Right cardiac atrium (tissue), 5 donors: Measurements from ENCODE around the gene RNF212B. TPM values are rescaled to one million over a fixed set of nuclear protein-coding genes. Genes with fewer than 3 reads are reported as not detected.
"Not testable (repeated sequence)": the region's sequence is repeated elsewhere in the genome, so short reads cannot be mapped to it uniquely, and the experiment has no call there.

Experiments used
- ATAC-seq, 2 donors: fragments of 200-7000 bp; cut with Tn5 transposase; one replicate each; pipeline versions ENCODE4 v1.8.0 to v1.9.1; 2020; ENCODE audit warnings: moderate library complexity in 2 of 2, mild to moderate bottlenecking in 1 of 2
- DNase-seq, 3 donors: peaks; one replicate each; pipeline ENCODE4 v3.0.0-alpha.2; 2020
- H3K27ac ChIP-seq: one replicate; pipeline ENCODE4 v1.5.1; 2013; ENCODE audit warnings: mild to moderate bottlenecking, low read length, control low read depth, moderate library complexity
- H3K27me3 ChIP-seq: one replicate; pipeline ENCODE4 v1.6.1; 2013; ENCODE audit not compliant: control insufficient read depth, insufficient read depth
- H3K4me1 ChIP-seq: one replicate; pipeline ENCODE4 v1.6.1; 2013; ENCODE audit warnings: low read length; ENCODE audit not compliant: control insufficient read depth, insufficient read depth
- H3K4me3 ChIP-seq: one replicate; pipeline ENCODE4 v1.5.1; 2013; ENCODE audit warnings: low read length, control low read depth
- H3K9me3 ChIP-seq: one replicate; pipeline ENCODE4 v1.6.1; 2013; ENCODE audit warnings: low read length; ENCODE audit not compliant: control insufficient read depth
- WGBS: extraction: QIAGEN DNeasy Blood & Tissue Kit; methylation state at CpG from one replicate; pipeline ENCODE4 v1.1.7; 2013; 5-methylcytosine and 5-hydroxymethylcytosine counted together
- intact Hi-C, 4 donors: fragments of 100-400 bp; cut with DNase I; formaldehyde crosslinking; loops; one replicate each; pipeline versions ENCODE4 v1.11.0 to v1.14.0; 2022 to 2023
- long read RNA-seq, 4 donors: library from polyadenylated mRNA; unstranded; transcript quantifications; one replicate each; pipeline ENCODE4 v2.0.0, GENCODE V29; 2020 to 2021
- polyA plus RNA-seq: library from polyadenylated mRNA; stranded (reverse); fragments of 200-250 nt; gene quantifications from one replicate; pipeline ENCODE4 v1.2.3, GENCODE V29; 2013
- total RNA-seq, 4 donors: library from RNA; stranded (reverse); fragmentation: NEBNext Ultra II Directional; extraction: Animal tissue kit (Norgen Biotek cat#: 25700); gene quantifications; one replicate each; pipeline ENCODE4 v1.2.1, GENCODE V29; 2021
- donor health status: healthy with polysubstance abuse.
- donor health status: DM: no; HTN: yes; CAD: no.
- donor health status: DM: no; HTN: no; CAD: no.
- donor health status: DM: no; HTN: yes; CAD: no; lungs with severe emphysema.
- donor health status: DM: yes; HTN: yes; CAD: no.

RNF212B gene
- not detected for total RNA-seq
- not detected for polyA plus RNA-seq
- long read RNA-seq, donor 1 = 0 reads
- long read RNA-seq, donor 2 = 0 reads
- long read RNA-seq, donor 3, partial matches to known transcripts = 0 of 2 reads
- long read RNA-seq, donor 3, other reads (novel, unspliced or antisense) = 2 of 2 reads
- long read RNA-seq, donor 4 = 0 reads

DNA sequence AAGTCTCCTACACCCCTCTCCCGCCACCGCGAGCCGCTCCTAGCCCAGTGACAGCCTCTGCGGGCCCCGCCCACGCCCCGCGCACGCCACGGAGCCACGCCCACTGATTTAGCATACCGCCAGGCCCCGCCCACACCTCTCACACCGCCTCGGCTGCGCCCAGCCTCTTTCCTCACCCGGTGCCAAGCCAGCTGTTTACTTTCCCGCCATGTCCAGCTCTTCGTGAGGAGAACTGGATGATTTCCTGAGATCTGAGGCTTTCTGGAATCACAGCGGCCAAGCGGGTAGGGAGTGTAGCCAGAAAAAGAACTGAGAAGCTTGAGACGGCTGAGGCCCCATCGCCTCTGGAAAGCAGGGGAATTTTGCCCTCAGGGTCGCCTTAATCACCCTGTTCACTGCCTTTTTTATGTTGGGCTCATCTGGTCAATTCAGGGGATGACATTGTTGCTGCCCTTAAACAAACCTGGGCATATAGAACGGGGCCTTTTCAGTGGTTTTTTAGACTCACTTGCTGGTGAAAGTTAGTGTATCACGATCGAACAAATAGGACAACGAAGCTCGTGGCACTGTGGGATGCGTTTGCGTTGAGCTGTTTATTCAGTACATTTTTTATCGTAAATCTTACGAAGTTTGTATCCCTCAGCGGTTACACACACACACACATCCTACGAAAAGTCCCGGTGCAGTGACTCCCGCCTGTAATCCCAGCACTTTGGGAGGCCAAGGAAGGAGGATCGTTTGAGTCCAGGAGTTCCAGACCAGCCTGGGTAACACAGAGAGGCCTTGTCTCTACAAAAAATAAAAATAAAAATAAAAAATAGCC lies at the start of gene RNF212B:
Gene RNF212B (plus strand): TSS at position 165 of the 823 bp plus-strand sequence. CDS start 2,410 bp downstream, outside the sequence.
- H3K27ac ChIP-seq = no peak within 1 kb of the TSS

GRCh38 chr14:23193432-23193831 lies 44.3 kb upstream of the RNF212B start:
- H3K27ac ChIP-seq = no peak overlapping the region
- no peaks in the 10 kb centered on the region for H3K27me3 ChIP-seq
- no peaks in the 10 kb centered on the region for H3K4me1 ChIP-seq
- intact Hi-C loops = no loop called here
- DNase-seq (no peak), ATAC-seq (no peak)
- WGBS = 45% methylated on average over 3 of the region's 3 CpGs
- H3K4me3 ChIP-seq = no peak overlapping the region
- no peaks in the 10 kb centered on the region for H3K9me3 ChIP-seq

More for the DNA sequence above, at the start of gene RNF212B:
- WGBS = 28% methylated on average over 39 of the region's 39 CpGs
- ATAC-seq = peak; percentile 100
- H3K27me3 ChIP-seq = no peaks in the 10 kb centered on the region
- intact Hi-C loops = no loop called here
- H3K4me1 ChIP-seq = no peaks in the 10 kb centered on the region
- no peak within 1 kb of the TSS for H3K4me3 ChIP-seq
- DNase-seq = peak; percentile 94 to 98 (median 97)
- no peaks in the 10 kb centered on the region for H3K9me3 ChIP-seq

DNA sequence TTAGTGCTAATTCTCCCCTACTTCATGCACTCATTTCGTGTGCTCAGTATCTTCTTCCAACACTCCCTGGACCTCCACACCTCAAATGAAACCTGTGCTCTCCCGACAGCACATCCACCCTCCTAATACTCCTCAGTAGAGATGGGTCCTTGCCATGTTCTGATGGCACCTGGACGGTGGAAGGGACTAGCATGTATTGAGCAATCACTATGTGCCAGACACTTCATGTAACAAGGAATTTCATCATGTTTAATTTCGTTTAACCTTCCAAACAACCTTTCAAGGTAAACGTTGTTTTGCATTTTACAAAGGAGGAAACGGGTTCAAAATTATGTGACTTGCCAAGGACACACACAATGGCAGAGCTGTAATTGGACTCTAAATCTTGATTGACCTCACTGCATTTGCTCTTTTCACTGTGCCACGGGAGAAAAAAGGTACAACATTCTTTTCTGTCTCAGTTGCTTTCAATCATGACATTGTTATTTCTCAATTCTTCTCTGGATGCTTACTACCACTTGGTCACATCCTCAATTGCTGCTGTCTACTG lies 42.1 kb upstream of the RNF212B start:
- H3K4me1 ChIP-seq = no peaks in the 10 kb centered on the region
- intact Hi-C loops = no loop called here
- no peak for ATAC-seq
- H3K27me3 ChIP-seq = no peaks in the 10 kb centered on the region
- H3K9me3 ChIP-seq = no peaks in the 10 kb centered on the region
- H3K4me3 ChIP-seq = no peak overlapping the region
- no peak for DNase-seq
- no peak overlapping the region for H3K27ac ChIP-seq
- WGBS = 78% methylated on average over 7 of the region's 7 CpGs

GRCh38 chr14:23196487-23196886 lies 41.2 kb upstream of the RNF212B start:
- H3K27ac ChIP-seq, H3K4me3 ChIP-seq, ATAC-seq, H3K4me1 ChIP-seq, intact Hi-C loops, DNase-seq, H3K9me3 ChIP-seq, H3K27me3 ChIP-seq: not testable (repeated sequence)
- 90% methylated on average over 2 of the region's 2 CpGs for WGBS

DNA sequence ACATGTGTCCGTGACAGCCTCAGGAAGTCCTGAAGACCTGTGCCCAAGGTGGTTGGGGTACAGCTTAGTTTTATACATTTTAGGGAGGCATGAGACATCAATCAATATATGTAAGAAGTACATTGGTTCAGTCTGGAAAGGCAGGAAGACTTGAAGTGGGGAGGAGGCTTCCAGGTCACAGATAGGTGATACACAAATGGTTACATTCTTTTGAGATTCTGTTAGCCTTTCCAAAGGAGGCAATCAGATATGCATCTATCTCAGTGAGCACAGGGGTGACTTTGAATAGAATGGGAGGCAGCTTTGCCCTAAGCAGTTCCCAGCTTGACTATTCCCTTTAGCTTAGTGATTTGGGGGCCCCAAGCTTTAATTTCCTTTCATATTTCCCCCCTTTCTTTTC lies 38.6 kb upstream of the RNF212B start:
- intact Hi-C loops, DNase-seq, H3K27me3 ChIP-seq, H3K4me1 ChIP-seq, ATAC-seq, H3K9me3 ChIP-seq, H3K27ac ChIP-seq, H3K4me3 ChIP-seq: not testable (repeated sequence)
- 78% methylated on average over 1 of the region's 1 CpG for WGBS

- DNase-seq (no peak), ATAC-seq (no peak)
- no peaks in the 10 kb centered on the region for H3K4me1 ChIP-seq
- no peak overlapping the region for H3K27ac ChIP-seq
- intact Hi-C loops = no loop called here
- no peaks in the 10 kb centered on the region for H3K27me3 ChIP-seq
- H3K4me3 ChIP-seq = no peak overlapping the region
- 94% methylated on average over 7 of the region's 7 CpGs for WGBS
- H3K9me3 ChIP-seq = no peaks in the 10 kb centered on the region
These were observed 35.7 kb upstream of the RNF212B start for GRCh38 chr14:23202001-23202400.

DNA sequence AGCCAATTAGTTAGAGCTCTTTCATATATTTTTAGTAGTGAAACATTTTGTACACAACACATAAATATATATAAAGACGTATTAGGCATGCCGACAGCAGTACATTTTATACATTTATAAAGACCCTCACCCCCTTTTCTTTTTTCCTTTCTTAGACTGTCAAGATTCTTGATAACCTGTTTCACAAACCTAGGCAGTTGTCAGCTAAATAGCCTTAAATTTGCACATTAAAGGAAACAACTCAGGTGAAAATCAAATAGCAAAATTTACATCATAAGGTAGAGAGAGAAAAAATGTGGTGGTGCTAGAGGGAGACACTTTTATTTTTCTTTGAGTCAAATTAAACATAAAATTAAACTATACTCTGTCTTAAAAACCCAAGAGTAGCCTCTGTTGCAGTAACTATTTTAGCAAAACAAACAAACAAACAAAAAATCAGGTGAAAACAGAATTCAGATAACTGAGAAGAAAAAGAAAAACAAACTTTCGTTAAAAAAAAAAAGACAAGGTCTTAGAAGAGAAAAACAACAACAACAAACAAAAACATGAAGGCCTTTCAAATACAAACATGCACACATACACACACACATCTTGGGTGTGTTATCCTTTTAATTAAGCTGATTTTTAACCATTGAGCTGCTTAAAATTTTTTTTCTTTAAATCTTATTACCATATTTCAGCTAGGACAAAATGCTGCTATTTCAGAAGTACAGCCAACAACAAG lies 31.2 kb upstream of the RNF212B start:
- intact Hi-C loops = no loop called here
- Histone ChIP-seq H3K27ac (no peak overlapping the region), H3K4me3 (no peak overlapping the region), H3K4me1 (no peaks in the 10 kb centered on the region), H3K27me3 (no peaks in the 10 kb centered on the region), H3K9me3 (no peaks in the 10 kb centered on the region)
- ATAC-seq = no peak
- DNase-seq = no peak
- WGBS = 74% methylated on average over 3 of the region's 3 CpGs

- no peak overlapping the region for H3K27ac ChIP-seq
- intact Hi-C loops = no loop called here
- H3K27me3 ChIP-seq = no peaks in the 10 kb centered on the region
- no peaks in the 10 kb centered on the region for H3K4me1 ChIP-seq
- DNase-seq (no peak), ATAC-seq (no peak)
- no peak overlapping the region for H3K4me3 ChIP-seq
- 53% methylated on average over 3 of the region's 3 CpGs for WGBS
- no peaks in the 10 kb centered on the region for H3K9me3 ChIP-seq
These were observed 30.6 kb upstream of the RNF212B start for GRCh38 chr14:23207146-23207540.

DNA sequence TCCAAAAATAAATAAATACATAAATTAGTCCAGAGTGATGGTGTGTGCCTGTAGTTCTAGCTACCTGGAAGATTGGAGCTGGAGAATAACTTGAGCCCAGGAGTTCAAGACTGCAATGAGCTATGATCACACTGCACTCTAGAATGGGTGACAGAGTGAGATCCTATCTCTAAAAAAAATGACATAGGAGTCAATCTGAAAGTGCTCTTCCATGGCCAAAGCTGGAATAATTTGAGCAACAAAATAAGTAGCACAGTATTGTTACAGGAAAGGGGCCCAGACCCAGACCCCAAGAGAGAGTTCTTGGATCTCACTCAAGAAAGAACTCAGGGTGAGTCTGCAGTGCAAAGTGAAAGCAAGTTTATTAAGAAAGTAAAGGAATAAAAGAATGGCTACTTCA lies 29.4 kb upstream of the RNF212B start:
- no peak overlapping the region for H3K27ac ChIP-seq
- ATAC-seq (no peak), DNase-seq (no peak)
- no peaks in the 10 kb centered on the region for H3K27me3 ChIP-seq
- H3K4me1 ChIP-seq = no peaks in the 10 kb centered on the region
- intact Hi-C loops = no loop called here
- no peaks in the 10 kb centered on the region for H3K9me3 ChIP-seq
- no peak overlapping the region for H3K4me3 ChIP-seq

DNA sequence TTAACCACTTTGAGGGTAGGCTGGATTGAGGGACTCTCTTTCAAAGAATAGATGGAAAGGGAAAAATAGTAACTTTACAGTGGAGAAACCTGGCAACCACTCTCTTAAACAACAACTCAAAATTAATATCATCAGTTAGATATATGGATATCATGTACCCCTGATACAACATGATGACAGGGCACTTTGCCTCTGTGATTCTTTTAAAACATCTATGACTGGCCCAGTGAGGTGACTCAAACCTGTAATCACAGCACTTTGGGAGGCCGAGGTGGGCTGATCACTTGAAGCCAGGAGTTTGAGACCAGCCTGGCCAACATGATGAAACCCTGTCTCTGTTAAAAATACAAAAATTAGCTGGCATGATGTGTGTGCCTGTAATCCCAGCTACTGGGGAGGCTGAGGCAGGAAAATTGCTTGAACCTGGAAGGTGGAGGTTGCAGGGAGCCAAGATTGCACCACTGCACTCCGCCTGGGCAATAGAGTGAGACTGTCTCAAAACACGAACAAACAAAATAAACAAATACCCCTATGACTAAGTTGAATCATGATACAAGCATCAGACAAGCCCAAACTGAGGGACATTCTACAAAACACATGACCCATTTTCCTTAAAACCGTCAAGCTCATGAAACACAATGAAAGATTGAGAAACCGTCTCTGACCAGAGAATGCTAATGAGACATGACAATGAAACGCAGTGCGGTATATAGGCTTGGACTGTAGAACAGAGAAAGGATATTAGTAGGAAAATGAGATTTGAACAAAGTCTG lies 27.9 kb upstream of the RNF212B start:
- H3K9me3 ChIP-seq = no peaks in the 10 kb centered on the region
- H3K27ac ChIP-seq = no peak overlapping the region
- no peak for DNase-seq
- intact Hi-C loops = no loop called here
- no peaks in the 10 kb centered on the region for H3K27me3 ChIP-seq
- no peak for ATAC-seq
- no peak overlapping the region for H3K4me3 ChIP-seq
- H3K4me1 ChIP-seq = no peaks in the 10 kb centered on the region
- 87% methylated on average over 7 of the region's 7 CpGs for WGBS
